IMR-90 (cell line): ENCODE measurements around the gene SLC31A2. TPM values are rescaled to one million over a fixed set of nuclear protein-coding genes. Genes with fewer than 3 reads are reported as not detected.

ENCODE experiments used
- ATAC-seq: fragments of 200-7000 bp; cut with Tn5 transposase; 2 replicates; pipeline ENCODE4 v1.9.1; 2020; ENCODE audit warnings: low read depth, mild to moderate bottlenecking, moderate library complexity
- BruUV-seq: library from RNA; stranded (reverse); fragments of 400-500 nt; replicated peaks from 2 replicates; lab custom pipeline; 2021; lab: Mats Ljungman, UMichigan
- CTCF ChIA-PET: fragments of 300-600 bp; formaldehyde crosslinking; extraction: SDS; loops from one replicate; lab custom pipeline; 2021; ENCODE audit warnings: antibody characterized with exemption; lab: Yijun Ruan, JAX
- POLR2A ChIA-PET: fragments of 300-600 bp; sonication (Branson Sonifier 250); formaldehyde crosslinking; loops from one replicate; lab custom pipeline; 2022; ENCODE audit warnings: antibody characterized with exemption; ENCODE audit not compliant: unreplicated experiment; lab: Charles Lee
- DNase-seq: peaks from one replicate; pipeline ENCODE4 v3.0.0; 2013
- H2AFZ ChIP-seq: replicated peaks from 2 replicates; pipeline ENCODE3; 2013; ENCODE audit warnings: low read length, mild to moderate bottlenecking; ENCODE audit not compliant: poor library complexity
- H2AK5ac ChIP-seq: 2 replicates; pipeline ENCODE4 v1.6.1; 2013; ENCODE audit warnings: low read depth, low read length, inconsistent platforms
- H2AK9ac ChIP-seq: replicated peaks from 2 replicates; pipeline ENCODE3; 2013; ENCODE audit warnings: mild to moderate bottlenecking, low read depth, low read length, moderate library complexity; ENCODE audit not compliant: poor library complexity
- H2BK120ac ChIP-seq: 2 replicates; pipeline ENCODE4 v1.6.1; 2013; ENCODE audit warnings: low read depth, low read length, inconsistent platforms
- H2BK15ac ChIP-seq: 3 replicates; pipeline ENCODE4 v1.6.1; 2013; ENCODE audit warnings: low read depth, low read length, inconsistent platforms
- H2BK20ac ChIP-seq: 2 replicates; pipeline ENCODE4 v1.6.1; 2013; ENCODE audit warnings: low read depth, mild to moderate bottlenecking, inconsistent platforms, low read length, moderate library complexity
- H2BK5ac ChIP-seq: 2 replicates; pipeline ENCODE4 v1.6.1; 2013; ENCODE audit warnings: mild to moderate bottlenecking, low read depth, low read length, inconsistent platforms; ENCODE audit not compliant: poor library complexity, severe bottlenecking
- H3K14ac ChIP-seq: replicated peaks from 2 replicates; pipeline ENCODE4 v1.6.1; 2013; ENCODE audit warnings: low read depth, low read length, inconsistent platforms
- H3K18ac ChIP-seq: 2 replicates; pipeline ENCODE4 v1.6.1; 2013; ENCODE audit warnings: low read depth, low read length, control low read depth
- H3K23ac ChIP-seq: 2 replicates; pipeline ENCODE4 v1.6.1; 2013; ENCODE audit warnings: low read depth, low read length, inconsistent platforms
- H3K27ac ChIP-seq: 2 replicates; pipeline ENCODE4 v1.5.1; 2013; ENCODE audit warnings: mild to moderate bottlenecking, control low read depth, low read length; ENCODE audit not compliant: insufficient read depth
- H3K27me3 ChIP-seq: 2 replicates; pipeline ENCODE4 v1.6.1; 2013; ENCODE audit warnings: low read length; ENCODE audit not compliant: control insufficient read depth, insufficient read depth
- H3K36me3 ChIP-seq: 2 replicates; pipeline ENCODE4 v1.6.1; 2013; ENCODE audit warnings: low read length, mixed read lengths; ENCODE audit not compliant: control insufficient read depth, insufficient read depth
- H3K4ac ChIP-seq: 2 replicates; pipeline ENCODE4 v1.6.1; 2013; ENCODE audit warnings: low read depth, low read length, inconsistent platforms
- H3K4me1 ChIP-seq: 2 replicates; pipeline ENCODE4 v1.6.1; 2013; ENCODE audit warnings: low read length, mixed read lengths; ENCODE audit not compliant: control insufficient read depth, insufficient read depth
- H3K4me2 ChIP-seq: 2 replicates; pipeline ENCODE4 v1.6.1; 2013; ENCODE audit warnings: low read depth, mild to moderate bottlenecking, control low read depth, low read length, moderate library complexity
- H3K4me3 ChIP-seq: 2 replicates; pipeline ENCODE4 v1.5.1; 2013; ENCODE audit warnings: low read depth, mild to moderate bottlenecking, control low read depth, low read length, moderate library complexity; ENCODE audit not compliant: insufficient read depth
- H3K56ac ChIP-seq: 2 replicates; pipeline ENCODE4 v1.6.1; 2013; ENCODE audit warnings: low read length, inconsistent platforms; ENCODE audit not compliant: insufficient read depth; ENCODE audit errors: extremely low read depth
- H3K79me1 ChIP-seq, 2 experiments: 2 replicates each; pipeline ENCODE4 v1.6.1; 2013; ENCODE audit warnings: low read length in 2 of 2, inconsistent platforms in 1 of 2, low read depth in 1 of 2
- H3K9ac ChIP-seq: 2 replicates; pipeline ENCODE4 v1.6.1; 2013; ENCODE audit warnings: low read depth, low read length, control low read depth
- H3K9me1 ChIP-seq: 2 replicates; pipeline ENCODE4 v1.6.1; 2013; ENCODE audit warnings: low read length, inconsistent platforms; ENCODE audit not compliant: insufficient read depth
- H3K9me3 ChIP-seq: 2 replicates; pipeline ENCODE4 v1.6.1; 2013; ENCODE audit warnings: low read length; ENCODE audit not compliant: control insufficient read depth, insufficient read depth
- H4K20me1 ChIP-seq: 2 replicates; pipeline ENCODE4 v1.6.1; 2013; ENCODE audit warnings: low read length, inconsistent platforms; ENCODE audit not compliant: insufficient read depth
- H4K5ac ChIP-seq: 2 replicates; pipeline ENCODE4 v1.6.1; 2013; ENCODE audit warnings: mild to moderate bottlenecking, low read depth, low read length, control low read depth
- H4K8ac ChIP-seq, 2 experiments: 2 replicates each; pipeline ENCODE4 v1.6.1; 2013; ENCODE audit warnings: low read depth in 2 of 2, low read length in 2 of 2, control low read depth in 1 of 2, inconsistent platforms in 1 of 2
- H4K91ac ChIP-seq: 2 replicates; pipeline ENCODE4 v1.6.1; 2013; ENCODE audit warnings: low read depth, low read length, inconsistent platforms; ENCODE audit not compliant: insufficient read depth
- BHLHE40 ChIP-seq: fragments of 150-350 bp; IDR thresholded peaks from 2 replicates; pipeline ENCODE4 v1.6.1; 2016; ENCODE audit warnings: mild to moderate bottlenecking, low read depth, low read length
- CEBPB ChIP-seq: IDR thresholded peaks from 2 replicates; pipeline ENCODE4 v1.6.1; 2012; ENCODE audit warnings: low read depth, low read length, improper control_type of control experiment
- CHD1 ChIP-seq: IDR thresholded peaks from 2 replicates; pipeline ENCODE4 v1.6.1; 2012; ENCODE audit warnings: low read depth, low read length, improper control_type of control experiment
- CTCF ChIP-seq: conservative IDR thresholded peaks from 2 replicates; pipeline ENCODE4 v1.5.1; 2012; ENCODE audit warnings: mild to moderate bottlenecking, low read depth, low read length, improper control_type of control experiment
- MAFK ChIP-seq: IDR thresholded peaks from 2 replicates; pipeline ENCODE4 v1.6.1; 2012; ENCODE audit warnings: low read depth, low read length, improper control_type of control experiment
- MAZ ChIP-seq: IDR thresholded peaks from 2 replicates; pipeline ENCODE4 v1.6.1; 2012; ENCODE audit warnings: low read depth, mild to moderate bottlenecking, low read length, improper control_type of control experiment, moderate library complexity, borderline replicate concordance
- MXI1 ChIP-seq: IDR thresholded peaks from 2 replicates; pipeline ENCODE4 v1.6.1; 2012; ENCODE audit warnings: low read depth, mild to moderate bottlenecking, low read length, moderate library complexity, borderline replicate concordance
- NFE2L2 ChIP-seq: fragments of 150-350 bp; IDR thresholded peaks from 2 replicates; pipeline ENCODE4 v1.6.1; 2016; ENCODE audit warnings: low read depth, mild to moderate bottlenecking, low read length
- POLR2A ChIP-seq: IDR thresholded peaks from 2 replicates; pipeline ENCODE4 v1.6.1; 2012; ENCODE audit warnings: mild to moderate bottlenecking, low read depth, low read length
- RCOR1 ChIP-seq: IDR thresholded peaks from 2 replicates; pipeline ENCODE4 v1.6.1; 2012; ENCODE audit warnings: mild to moderate bottlenecking, low read length, improper control_type of control experiment; ENCODE audit not compliant: insufficient replicate concordance
- RFX5 ChIP-seq: IDR thresholded peaks from 2 replicates; pipeline ENCODE4 v1.8.0; 2012; ENCODE audit warnings: low read depth, mild to moderate bottlenecking, low read length, moderate library complexity
- SMC3 ChIP-seq: fragments of 150-350 bp; IDR thresholded peaks from 2 replicates; pipeline ENCODE4 v1.6.1; 2016; ENCODE audit warnings: low read depth, mild to moderate bottlenecking, antibody characterized with exemption, low read length, moderate library complexity
- USF2 ChIP-seq: fragments of 150-350 bp; IDR thresholded peaks from 2 replicates; pipeline ENCODE4 v1.6.1; 2017; ENCODE audit warnings: mild to moderate bottlenecking, antibody characterized with exemption, low read length, low read depth
- WGBS, 2 experiments: methylation state at CpG; one replicate each; pipeline versions ENCODE4 v1.1.5 to v1.1.7; 2013; ENCODE audit warnings: missing lambda C conversion rate in 2 of 2; ENCODE audit not compliant: insufficient read length in 1 of 2; ENCODE audit errors: extremely low coverage in 2 of 2; 5-methylcytosine and 5-hydroxymethylcytosine counted together
- dilution Hi-C: fragments of 300-500 bp; cut with HindIII; formaldehyde crosslinking; loops from one replicate; pipeline ENCODE4 v1.14.3; 2018; ENCODE audit warnings: low sequenced_read_pairs; ENCODE audit not compliant: unreplicated experiment
- in situ Hi-C: fragments of 300-500 bp; cut with MboI; formaldehyde crosslinking; loops from 3 replicates; pipeline ENCODE4 v1.14.3; 2019; ENCODE audit warnings: low sequenced_read_pairs, inconsistent platforms, mixed read lengths
- intact Hi-C: fragments of 100-400 bp; cut with micrococcal nuclease; formaldehyde crosslinking; loops from 2 replicates; pipeline ENCODE4 v1.10.0; 2022
- polyA plus RNA-seq, 3 experiments: library from polyadenylated mRNA; depleted of rRNA; stranded (reverse); fragments of >200 nt; gene quantifications; 2 replicates each; pipeline ENCODE4 v1.2.3, GENCODE V29; 2012; ENCODE audit warnings: low replicate concordance in 1 of 3
- total RNA-seq: library from RNA; depleted of rRNA; stranded (reverse); fragments of >200 nt; gene quantifications from 2 replicates; pipeline ENCODE4 v1.2.3, GENCODE V29; 2012
- TF ChIP-seq, protein P1 (sequence below): fragments of 150-350 bp; IDR thresholded peaks from 2 replicates; pipeline ENCODE4 v1.6.1; 2016; ENCODE audit warnings: low read depth, mild to moderate bottlenecking, low read length, moderate library complexity, borderline replicate concordance

The SLC31A2 gene
- total and polyA plus RNA-seq, 2 of the 4 experiments (the other 2 are of a cell fraction): 5.1 to 7.2 TPM

DNA sequence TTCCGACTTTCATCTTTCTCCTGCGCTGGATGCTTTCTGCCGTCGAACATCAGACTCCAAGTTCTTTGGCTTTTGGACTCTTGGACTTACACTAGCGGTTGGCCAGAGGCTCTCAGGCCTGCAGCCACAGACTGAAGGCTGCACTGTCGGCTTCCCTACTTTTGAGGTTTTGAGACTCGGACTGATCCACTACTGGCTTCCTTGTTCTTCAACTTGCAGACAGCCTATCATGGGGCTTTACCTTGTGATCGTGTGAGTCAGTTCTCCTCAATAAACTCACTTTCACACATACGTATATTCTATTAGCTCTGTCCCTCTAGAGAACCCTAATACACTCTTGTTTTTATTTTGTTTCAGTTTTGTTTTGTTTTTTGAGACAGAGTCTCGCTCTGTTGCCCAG, 60.0 kb downstream of the SLC31A2 start:
- TF ChIP-seq MXI1 (no peak), POLR2A (no peak), CTCF (no peak), USF2 (no peak), NFE2L2 (no peak), CEBPB (no peak), MAFK (no peak), CHD1 (no peak), SMC3 (no peak), RCOR1 (no peak), MAZ (no peak), BHLHE40 (no peak), RFX5 (no peak)
- TF ChIP-seq, protein P1, sequence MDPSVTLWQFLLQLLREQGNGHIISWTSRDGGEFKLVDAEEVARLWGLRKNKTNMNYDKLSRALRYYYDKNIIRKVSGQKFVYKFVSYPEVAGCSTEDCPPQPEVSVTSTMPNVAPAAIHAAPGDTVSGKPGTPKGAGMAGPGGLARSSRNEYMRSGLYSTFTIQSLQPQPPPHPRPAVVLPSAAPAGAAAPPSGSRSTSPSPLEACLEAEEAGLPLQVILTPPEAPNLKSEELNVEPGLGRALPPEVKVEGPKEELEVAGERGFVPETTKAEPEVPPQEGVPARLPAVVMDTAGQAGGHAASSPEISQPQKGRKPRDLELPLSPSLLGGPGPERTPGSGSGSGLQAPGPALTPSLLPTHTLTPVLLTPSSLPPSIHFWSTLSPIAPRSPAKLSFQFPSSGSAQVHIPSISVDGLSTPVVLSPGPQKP: no peak
- no peak overlapping the region for H2BK120ac ChIP-seq
- no peaks in the 10 kb centered on the region for H3K27me3 ChIP-seq
- ChIA-PET CTCF (interaction anchor here (0.7 kb wide), 1 partner anchor 50 kb away, joined by 4 read pairs; no protein-coding TSS in a partner anchor), POLR2A (no interaction called here)
- H3K56ac ChIP-seq: no peak overlapping the region
- H2BK15ac ChIP-seq: no peak overlapping the region
- no peak overlapping the region for H2AK9ac ChIP-seq
- DNase-seq (no peak), ATAC-seq (no peak)
- no peak overlapping the region for H2BK20ac ChIP-seq
- peaks cover 3% of the 10 kb centered on the region; the same call in 1 of the 2 replicates for H3K9me1 ChIP-seq
- H2AFZ ChIP-seq: no peak overlapping the region
- H3K27ac ChIP-seq: no peak overlapping the region
- no peaks in the 10 kb centered on the region for H3K9me3 ChIP-seq
- no peak overlapping the region for H3K4ac ChIP-seq
- dilution Hi-C loops (no loop called here), in situ Hi-C loops (no loop called here), intact Hi-C loops (no loop called here)
- no TSS peak for BruUV-seq
- no peak overlapping the region for H4K91ac ChIP-seq
- H3K79me1 ChIP-seq: peaks cover 32 to 35% of the 10 kb centered on the region in 2 experiments
- H3K23ac ChIP-seq: no peak overlapping the region
- no peak overlapping the region for H3K4me2 ChIP-seq
- WGBS, 2 experiments: 100% methylated on average over 7 of the region's 10 CpGs; no CpG with 5 or more reads in 1 of the 2 experiments
- H3K18ac ChIP-seq: no peak overlapping the region
- no peak overlapping the region for H2BK5ac ChIP-seq
- no peak overlapping the region for H3K14ac ChIP-seq
- H4K5ac ChIP-seq: no peak overlapping the region
- H3K36me3 ChIP-seq: peaks cover 28% of the 10 kb centered on the region
- H3K4me3 ChIP-seq: no peak overlapping the region
- H4K8ac ChIP-seq: no peak overlapping the region
- H2AK5ac ChIP-seq: no peak overlapping the region
- no peaks in the 10 kb centered on the region for H3K4me1 ChIP-seq
- H3K9ac ChIP-seq: no peak overlapping the region
- H4K20me1 ChIP-seq: peaks cover 11% of the 10 kb centered on the region
